Suppressor macrophage treated with lipopolysaccharide for 1 hour (primary cell): ENCODE results near the gene TEKT2.

Source experiments
- DNase-seq, 3 donors: peaks; one replicate each; pipeline ENCODE4 v3.0.0-alpha.2; 2020 to 2022

The TEKT2 gene

GRCh38 chr1:36132029-36132428 is 48.1 kb downstream of the TEKT2 start:
- DNase-seq, result no peak

GRCh38 chr1:36133484-36133883 is 49.6 kb downstream of the TEKT2 start:
- peak; percentile 63 to 82 (median 77) for DNase-seq

DNA sequence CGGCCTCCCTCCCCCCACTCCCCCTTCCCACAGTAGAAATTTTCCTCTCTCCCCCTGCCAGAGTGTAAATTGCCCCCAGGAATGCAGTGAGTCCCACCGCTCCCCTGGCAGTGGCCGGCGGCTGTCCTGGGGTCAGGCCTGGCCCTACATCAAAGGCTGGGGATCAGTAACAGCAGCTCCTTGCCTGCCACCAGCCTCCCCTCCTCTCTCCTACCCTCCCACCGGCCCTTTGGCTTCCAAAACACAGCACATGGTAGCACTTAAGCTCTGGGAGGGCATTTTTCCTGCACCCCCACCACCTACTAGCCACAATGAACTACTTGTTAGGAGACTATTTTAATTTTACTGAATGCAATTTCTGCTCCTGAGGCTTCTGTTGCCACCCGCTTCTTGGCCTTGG is 50.1 kb downstream of the TEKT2 start:
- DNase-seq, result no peak

DNA sequence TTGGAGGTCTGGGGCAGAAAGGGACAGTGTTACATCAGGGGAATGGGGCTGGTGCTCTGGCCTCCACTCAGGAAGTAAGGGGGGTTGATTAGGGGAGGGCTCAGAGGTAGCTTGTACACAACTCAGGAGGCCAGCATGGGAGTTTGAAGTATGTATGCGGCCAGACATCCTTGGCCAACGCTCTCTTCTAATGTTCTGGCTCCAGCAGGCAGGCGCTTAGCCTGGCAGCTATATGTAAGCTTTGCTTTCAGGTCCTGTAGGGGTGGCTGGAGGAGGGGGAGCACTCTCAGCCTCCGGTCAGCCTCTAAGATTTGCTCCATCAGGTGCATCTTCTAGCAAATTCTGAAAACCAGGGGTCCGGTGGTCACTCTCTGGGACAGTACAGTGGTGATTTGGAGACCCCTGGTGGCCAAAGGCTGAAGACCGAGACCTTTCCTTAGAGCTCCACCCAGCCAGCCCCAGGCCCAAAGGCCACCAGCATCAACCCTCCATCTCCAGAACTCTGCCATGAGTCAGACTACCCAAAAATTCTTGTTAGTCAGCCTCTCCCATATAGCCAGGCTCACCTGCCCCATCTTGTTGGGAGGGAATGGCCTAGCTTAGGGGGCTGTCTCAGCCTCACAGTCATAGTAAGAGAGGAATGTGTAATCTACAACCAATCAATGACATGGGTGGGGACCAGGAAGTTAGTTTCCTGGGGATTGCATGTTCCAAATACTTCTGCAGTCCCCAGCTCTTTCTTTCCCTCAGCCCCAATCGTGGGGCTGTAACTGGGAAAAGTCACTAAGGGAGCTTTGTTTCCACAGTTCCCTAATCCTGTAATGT is 50.8 kb downstream of the TEKT2 start:
- peak; percentile 64 to 82 (median 75) for DNase-seq

GRCh38 chr1:36135330-36135667 is 51.4 kb downstream of the TEKT2 start:
- no peak for DNase-seq

DNA sequence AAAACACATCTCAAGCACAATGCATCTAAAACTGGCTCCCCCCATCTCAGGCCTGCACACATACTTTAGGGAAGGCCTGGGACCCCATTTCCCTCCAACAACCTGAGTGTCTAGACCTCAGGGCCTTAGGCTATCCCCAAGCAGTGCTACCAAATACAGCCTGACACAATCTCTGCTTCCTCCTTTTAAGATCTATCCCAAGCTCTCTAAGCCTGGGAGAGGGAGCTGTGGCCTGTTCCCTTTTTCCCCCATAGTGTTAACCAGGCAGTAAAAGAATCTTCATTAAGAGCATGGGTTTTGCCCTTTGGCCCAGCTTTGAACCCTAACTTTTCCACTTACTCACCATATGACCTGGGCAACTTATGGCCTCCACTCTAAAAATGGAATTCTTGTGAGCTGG is 51.9 kb downstream of the TEKT2 start:
- peak in 2 of 3 donors; percentile 35 to 36 for DNase-seq

DNA sequence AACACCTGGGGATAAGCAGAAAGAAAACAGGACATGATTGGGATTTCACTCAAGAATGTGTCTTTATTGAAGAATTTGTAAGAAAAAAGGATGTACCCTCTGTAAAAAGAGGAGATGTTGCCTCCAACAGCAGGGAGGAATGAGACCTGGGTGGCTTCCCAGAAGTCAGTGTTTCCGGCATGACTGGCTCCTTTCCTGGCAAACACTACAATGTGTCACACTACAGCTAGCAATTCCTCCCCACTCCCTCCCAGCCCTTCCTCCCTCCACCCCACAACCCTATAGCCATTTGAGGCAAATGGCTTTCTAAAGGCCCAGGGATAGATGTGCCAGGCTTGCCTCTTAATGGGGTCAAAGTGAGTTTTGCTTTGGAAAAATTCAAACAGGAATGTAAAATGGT is 52.6 kb downstream of the TEKT2 start:
- peak in 1 of 3 donors; percentile 33 for DNase-seq

DNA sequence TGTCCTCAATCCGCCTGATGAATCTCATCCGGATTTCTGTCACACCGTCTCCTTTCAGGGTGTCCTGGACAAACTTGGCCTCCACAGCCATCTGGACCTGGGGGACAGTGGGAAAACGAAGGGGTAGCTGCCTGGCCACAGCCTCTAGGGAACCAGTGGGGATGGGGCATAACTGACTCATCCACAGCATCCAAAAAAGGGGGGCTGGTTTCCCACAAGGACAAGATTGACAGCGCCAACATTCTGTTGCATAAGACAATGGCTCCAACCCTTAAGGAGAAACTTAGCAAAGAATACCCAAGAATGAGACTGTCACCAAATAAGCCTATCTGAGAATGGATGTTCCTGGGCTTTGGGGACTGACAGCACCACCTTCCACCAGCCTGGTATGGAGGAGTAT is 53.3 kb downstream of the TEKT2 start:
- no peak for DNase-seq

- no peak for DNase-seq
Measured at GRCh38 chr1:36137776-36138175, 53.9 kb downstream of the TEKT2 start.
